ENCODE data around the gene KRT13. TPM values are rescaled to one million over a fixed set of nuclear protein-coding genes. Genes with fewer than 3 reads are reported as not detected.

The KRT13 gene
- total RNA-seq, 1 donor from 2014 or later = not detected

GRCh38 chr17:41511116-41511515, 5.7 kb upstream of the KRT13 start:
- TF ChIP-seq, protein P1, sequence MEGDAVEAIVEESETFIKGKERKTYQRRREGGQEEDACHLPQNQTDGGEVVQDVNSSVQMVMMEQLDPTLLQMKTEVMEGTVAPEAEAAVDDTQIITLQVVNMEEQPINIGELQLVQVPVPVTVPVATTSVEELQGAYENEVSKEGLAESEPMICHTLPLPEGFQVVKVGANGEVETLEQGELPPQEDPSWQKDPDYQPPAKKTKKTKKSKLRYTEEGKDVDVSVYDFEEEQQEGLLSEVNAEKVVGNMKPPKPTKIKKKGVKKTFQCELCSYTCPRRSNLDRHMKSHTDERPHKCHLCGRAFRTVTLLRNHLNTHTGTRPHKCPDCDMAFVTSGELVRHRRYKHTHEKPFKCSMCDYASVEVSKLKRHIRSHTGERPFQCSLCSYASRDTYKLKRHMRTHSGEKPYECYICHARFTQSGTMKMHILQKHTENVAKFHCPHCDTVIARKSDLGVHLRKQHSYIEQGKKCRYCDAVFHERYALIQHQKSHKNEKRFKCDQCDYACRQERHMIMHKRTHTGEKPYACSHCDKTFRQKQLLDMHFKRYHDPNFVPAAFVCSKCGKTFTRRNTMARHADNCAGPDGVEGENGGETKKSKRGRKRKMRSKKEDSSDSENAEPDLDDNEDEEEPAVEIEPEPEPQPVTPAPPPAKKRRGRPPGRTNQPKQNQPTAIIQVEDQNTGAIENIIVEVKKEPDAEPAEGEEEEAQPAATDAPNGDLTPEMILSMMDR (IDR thresholded peaks at IDR 0.05; ENCODE audit: unreplicated experiment) = no peak
- Mint-ChIP-seq H3K4me3 (ENCODE audit: unreplicated experiment) (no peak overlapping the region), H3K36me3 (ENCODE audit: low read depth, unreplicated experiment) (no peaks in the 10 kb centered on the region), H3K27ac (ENCODE audit: unreplicated experiment) (no peak overlapping the region), H3K4me1 (ENCODE audit: unreplicated experiment) (no peaks in the 10 kb centered on the region), H3K27me3 (ENCODE audit: unreplicated experiment) (peaks cover 5% of the 10 kb centered on the region), H3K9me3 (ENCODE audit: unreplicated experiment) (no peaks in the 10 kb centered on the region)
- DNase-seq (ENCODE audit: low spot score) = no peak

DNA sequence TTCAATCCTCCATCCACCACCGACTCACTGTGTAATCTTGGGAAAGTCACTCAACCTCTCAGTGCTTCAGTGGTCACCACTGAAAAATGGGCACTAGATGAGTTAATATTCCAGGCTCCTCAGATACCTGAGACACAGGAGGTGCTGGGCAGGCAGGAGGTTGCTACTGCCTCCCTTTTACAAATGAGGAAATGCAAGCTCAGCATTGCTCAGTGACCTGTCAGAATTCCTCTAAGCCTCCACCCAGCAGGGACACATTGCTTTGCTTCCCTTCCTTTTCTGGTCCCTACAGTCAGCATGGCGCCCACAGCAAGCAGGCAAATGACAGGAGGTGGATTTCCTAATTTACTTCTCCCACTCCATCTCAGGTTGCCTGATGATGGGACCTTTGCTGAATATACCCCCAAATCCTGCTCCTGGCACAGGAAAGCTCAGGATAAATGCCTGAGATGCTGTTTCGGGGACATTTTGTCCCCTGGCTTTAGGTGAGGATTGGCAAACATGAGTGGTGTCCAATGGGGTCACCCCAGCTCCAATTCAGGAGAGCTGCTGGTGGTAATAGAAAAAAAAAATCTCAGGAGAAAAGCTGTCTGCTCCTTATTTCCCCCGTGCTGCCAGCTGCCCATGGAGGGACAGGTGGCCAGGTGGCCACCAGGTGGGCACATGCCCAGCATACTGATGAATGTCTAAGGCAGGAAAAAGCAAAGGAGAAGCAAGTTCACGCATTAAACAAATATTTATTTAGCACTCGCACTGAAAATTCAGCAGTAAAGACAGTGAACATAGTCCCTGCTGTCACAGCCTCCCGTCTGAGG, 5.0 kb upstream of the KRT13 start:
- H3K27ac Mint-ChIP-seq (ENCODE audit: unreplicated experiment) = no peak overlapping the region
- DNase-seq (ENCODE audit: low spot score) = no peak
- H3K4me3 Mint-ChIP-seq (ENCODE audit: unreplicated experiment) = no peak overlapping the region
- TF ChIP-seq, protein P1 (IDR thresholded peaks at IDR 0.05; ENCODE audit: unreplicated experiment) = no peak
- H3K9me3 Mint-ChIP-seq (ENCODE audit: unreplicated experiment) = no peaks in the 10 kb centered on the region
- no peaks in the 10 kb centered on the region for H3K4me1 Mint-ChIP-seq (ENCODE audit: unreplicated experiment)
- H3K36me3 Mint-ChIP-seq (ENCODE audit: low read depth, unreplicated experiment) = no peaks in the 10 kb centered on the region
- H3K27me3 Mint-ChIP-seq (ENCODE audit: unreplicated experiment) = peaks cover 5% of the 10 kb centered on the region

DNA sequence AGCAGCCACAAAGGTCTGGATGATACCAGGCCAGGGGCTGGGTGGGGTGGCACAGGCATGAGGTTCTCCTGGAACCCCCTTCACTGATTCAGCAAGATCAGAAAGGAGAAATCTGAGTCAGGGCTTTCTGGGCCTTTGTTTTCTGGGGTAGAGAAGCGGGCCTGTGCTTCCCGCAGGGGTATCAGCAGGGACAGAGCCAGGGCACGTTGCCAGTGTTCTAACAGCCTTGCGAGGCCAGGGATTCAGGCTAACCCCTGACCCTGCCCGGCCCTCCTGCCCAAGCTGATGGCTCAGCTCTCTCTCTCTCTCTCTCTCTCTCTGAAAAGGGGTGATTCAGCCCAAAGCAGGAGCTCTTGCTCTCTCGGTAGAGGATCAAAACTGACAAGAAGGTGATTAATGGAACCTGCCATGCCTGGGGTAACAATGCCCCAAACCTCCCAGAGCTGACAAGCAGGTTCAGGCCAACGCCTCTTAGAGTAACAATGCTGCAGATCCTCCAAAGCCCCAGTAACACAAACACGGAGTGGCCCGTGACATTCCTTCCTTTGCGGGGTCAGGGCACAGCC, 2.0 kb upstream of the KRT13 start:
- H3K27ac Mint-ChIP-seq (ENCODE audit: unreplicated experiment) = no peak overlapping the region
- H3K4me1 Mint-ChIP-seq (ENCODE audit: unreplicated experiment) = no peaks in the 10 kb centered on the region
- H3K9me3 Mint-ChIP-seq (ENCODE audit: unreplicated experiment) = no peaks in the 10 kb centered on the region
- no peaks in the 10 kb centered on the region for H3K36me3 Mint-ChIP-seq (ENCODE audit: low read depth, unreplicated experiment)
- TF ChIP-seq, protein P1 (IDR thresholded peaks at IDR 0.05; ENCODE audit: unreplicated experiment) = no peak
- H3K27me3 Mint-ChIP-seq (ENCODE audit: unreplicated experiment) = peaks cover 7% of the 10 kb centered on the region
- DNase-seq (ENCODE audit: low spot score) = no peak
- no peak overlapping the region for H3K4me3 Mint-ChIP-seq (ENCODE audit: unreplicated experiment)

GRCh38 chr17:41505809-41506767, 676 bp upstream of the KRT13 start:
- Mint-ChIP-seq H3K4me1 (ENCODE audit: unreplicated experiment) (no peaks in the 10 kb centered on the region), H3K27me3 (ENCODE audit: unreplicated experiment) (peaks cover 9% of the 10 kb centered on the region), H3K9me3 (ENCODE audit: unreplicated experiment) (no peaks in the 10 kb centered on the region), H3K4me3 (ENCODE audit: unreplicated experiment) (no peak overlapping the region), H3K36me3 (ENCODE audit: low read depth, unreplicated experiment) (no peaks in the 10 kb centered on the region), H3K27ac (ENCODE audit: unreplicated experiment) (no peak overlapping the region)
- DNase-seq (ENCODE audit: low spot score) = no peak
- TF ChIP-seq, protein P1 (IDR thresholded peaks at IDR 0.05; ENCODE audit: unreplicated experiment) = no peak
